ENCODE measurements around the gene DNLZ. TPM values are rescaled to one million over a fixed set of nuclear protein-coding genes. Genes with fewer than 3 reads are reported as not detected.

Gene DNLZ
- total RNA-seq, 1 donor from 2014 or later: 15.5 TPM

DNA sequence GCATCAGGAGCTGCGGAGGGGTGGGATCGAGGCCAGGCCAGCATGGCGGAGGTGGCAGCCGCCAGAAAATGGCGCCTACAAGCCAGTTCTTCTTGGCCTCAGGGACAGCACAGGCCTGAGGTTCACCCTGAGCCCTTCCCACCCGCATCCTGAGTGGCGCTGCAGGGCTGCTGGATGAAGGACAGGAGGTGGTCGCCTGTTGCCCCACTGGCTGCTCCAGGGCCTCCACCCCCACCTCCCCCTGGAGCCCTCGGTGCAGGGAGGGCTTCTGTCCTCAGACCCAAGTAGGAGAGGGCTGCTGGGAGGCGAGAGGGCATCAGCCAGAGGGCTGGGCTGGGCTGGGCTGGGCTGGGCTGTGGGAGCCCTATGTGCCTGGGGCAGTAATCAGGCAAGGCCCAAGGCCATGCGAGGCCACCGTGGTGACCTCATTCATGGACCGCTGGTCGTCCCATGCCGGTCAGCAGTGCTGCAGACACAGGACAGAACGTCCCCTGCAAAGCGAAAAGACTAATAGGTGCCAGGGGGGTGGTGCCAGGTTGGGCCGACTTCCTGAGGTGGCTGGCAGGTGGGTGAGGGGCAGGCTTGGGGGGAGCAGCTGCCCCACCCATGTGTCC lies 22.4 kb downstream of the DNLZ start:
- intact Hi-C loops (cut with DNase I): no loop called here
- H3K27me3 ChIP-seq: no peaks in the 10 kb centered on the region
- H3K27ac ChIP-seq: no peak overlapping the region

DNA sequence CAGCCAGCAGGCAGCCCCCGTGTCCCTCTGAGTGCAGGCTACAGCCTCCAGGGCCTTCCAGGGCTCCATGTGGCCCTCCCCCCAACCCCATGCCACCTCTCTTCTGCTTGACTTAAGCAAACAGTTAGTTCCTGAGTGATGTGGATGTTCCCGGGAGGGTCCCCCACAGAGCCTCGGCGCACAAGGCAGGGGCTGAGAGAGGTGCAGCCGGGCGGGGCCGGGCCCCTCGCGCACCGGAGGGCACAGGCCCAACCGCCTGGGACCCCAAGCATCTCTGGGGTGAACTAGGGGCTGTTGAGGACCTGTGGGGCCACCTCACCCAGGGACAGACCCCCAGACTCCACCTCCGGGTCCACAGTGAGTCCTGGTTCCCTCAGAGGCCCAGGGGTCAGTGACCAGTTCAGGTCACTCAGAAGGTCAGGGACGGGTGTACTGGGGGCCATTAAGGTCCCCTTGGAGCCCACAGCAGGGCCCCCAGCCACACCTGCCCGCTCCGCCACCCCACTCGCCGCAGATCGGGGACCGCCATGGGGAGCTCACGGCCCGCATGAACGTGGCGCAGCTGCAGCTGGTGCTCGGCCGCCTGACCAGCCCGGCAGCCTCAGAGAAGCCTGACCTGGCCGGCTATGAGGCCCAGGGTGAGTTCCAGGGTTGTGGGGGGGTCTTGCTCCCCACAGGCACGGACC lies 23.0 kb downstream of the DNLZ start:
- DNase-seq: no peak

More for the DNA sequence above, 22.4 kb downstream of the DNLZ start:
- ATAC-seq: no peak
- H3K9me3 ChIP-seq: no peaks in the 10 kb centered on the region
- no peaks in the 10 kb centered on the region for H3K36me3 ChIP-seq
- no peak overlapping the region for H3K4me3 ChIP-seq
- peaks cover 20% of the 10 kb centered on the region for H3K4me1 ChIP-seq
- TF ChIP-seq, protein P1, sequence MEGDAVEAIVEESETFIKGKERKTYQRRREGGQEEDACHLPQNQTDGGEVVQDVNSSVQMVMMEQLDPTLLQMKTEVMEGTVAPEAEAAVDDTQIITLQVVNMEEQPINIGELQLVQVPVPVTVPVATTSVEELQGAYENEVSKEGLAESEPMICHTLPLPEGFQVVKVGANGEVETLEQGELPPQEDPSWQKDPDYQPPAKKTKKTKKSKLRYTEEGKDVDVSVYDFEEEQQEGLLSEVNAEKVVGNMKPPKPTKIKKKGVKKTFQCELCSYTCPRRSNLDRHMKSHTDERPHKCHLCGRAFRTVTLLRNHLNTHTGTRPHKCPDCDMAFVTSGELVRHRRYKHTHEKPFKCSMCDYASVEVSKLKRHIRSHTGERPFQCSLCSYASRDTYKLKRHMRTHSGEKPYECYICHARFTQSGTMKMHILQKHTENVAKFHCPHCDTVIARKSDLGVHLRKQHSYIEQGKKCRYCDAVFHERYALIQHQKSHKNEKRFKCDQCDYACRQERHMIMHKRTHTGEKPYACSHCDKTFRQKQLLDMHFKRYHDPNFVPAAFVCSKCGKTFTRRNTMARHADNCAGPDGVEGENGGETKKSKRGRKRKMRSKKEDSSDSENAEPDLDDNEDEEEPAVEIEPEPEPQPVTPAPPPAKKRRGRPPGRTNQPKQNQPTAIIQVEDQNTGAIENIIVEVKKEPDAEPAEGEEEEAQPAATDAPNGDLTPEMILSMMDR (IDR thresholded peaks at IDR 0.05): no peak
- no peak for DNase-seq

DNA sequence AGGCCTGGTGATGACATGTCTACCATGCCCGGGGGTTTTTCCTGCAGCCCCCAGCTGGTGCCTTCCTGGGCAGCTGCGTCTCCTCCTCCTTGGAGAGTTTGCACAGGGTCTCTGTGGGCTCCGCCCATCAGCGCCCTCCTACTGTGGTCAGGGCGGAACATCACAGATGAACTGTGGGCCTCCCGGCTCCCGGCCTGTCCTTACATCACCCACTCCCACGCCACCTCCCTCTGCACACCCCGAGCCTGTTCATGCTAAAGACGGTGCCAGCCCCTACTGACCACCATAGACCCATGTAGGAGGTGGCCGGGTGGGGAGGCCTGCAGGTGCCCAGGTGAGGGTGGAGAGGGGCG lies 23.6 kb downstream of the DNLZ start:
- intact Hi-C loops (cut with DNase I): no loop called here
- H3K4me3 ChIP-seq: no peak overlapping the region
- no peaks in the 10 kb centered on the region for H3K27me3 ChIP-seq
- DNase-seq: no peak
- H3K9me3 ChIP-seq: no peaks in the 10 kb centered on the region
- peaks cover 16% of the 10 kb centered on the region for H3K4me1 ChIP-seq
- H3K36me3 ChIP-seq: no peaks in the 10 kb centered on the region
- H3K27ac ChIP-seq: no peak overlapping the region
- no peak for ATAC-seq
- TF ChIP-seq, protein P1 (IDR thresholded peaks at IDR 0.05): no peak

More for the DNA sequence above, 23.0 kb downstream of the DNLZ start:
- intact Hi-C loops (cut with DNase I): no loop called here
- Histone ChIP-seq H3K9me3 (no peaks in the 10 kb centered on the region), H3K36me3 (no peaks in the 10 kb centered on the region), H3K4me3 (no peak overlapping the region), H3K4me1 (peaks cover 17% of the 10 kb centered on the region), H3K27ac (no peak overlapping the region), H3K27me3 (no peaks in the 10 kb centered on the region)
- TF ChIP-seq, protein P1 (IDR thresholded peaks at IDR 0.05): no peak
- ATAC-seq: no peak

DNA sequence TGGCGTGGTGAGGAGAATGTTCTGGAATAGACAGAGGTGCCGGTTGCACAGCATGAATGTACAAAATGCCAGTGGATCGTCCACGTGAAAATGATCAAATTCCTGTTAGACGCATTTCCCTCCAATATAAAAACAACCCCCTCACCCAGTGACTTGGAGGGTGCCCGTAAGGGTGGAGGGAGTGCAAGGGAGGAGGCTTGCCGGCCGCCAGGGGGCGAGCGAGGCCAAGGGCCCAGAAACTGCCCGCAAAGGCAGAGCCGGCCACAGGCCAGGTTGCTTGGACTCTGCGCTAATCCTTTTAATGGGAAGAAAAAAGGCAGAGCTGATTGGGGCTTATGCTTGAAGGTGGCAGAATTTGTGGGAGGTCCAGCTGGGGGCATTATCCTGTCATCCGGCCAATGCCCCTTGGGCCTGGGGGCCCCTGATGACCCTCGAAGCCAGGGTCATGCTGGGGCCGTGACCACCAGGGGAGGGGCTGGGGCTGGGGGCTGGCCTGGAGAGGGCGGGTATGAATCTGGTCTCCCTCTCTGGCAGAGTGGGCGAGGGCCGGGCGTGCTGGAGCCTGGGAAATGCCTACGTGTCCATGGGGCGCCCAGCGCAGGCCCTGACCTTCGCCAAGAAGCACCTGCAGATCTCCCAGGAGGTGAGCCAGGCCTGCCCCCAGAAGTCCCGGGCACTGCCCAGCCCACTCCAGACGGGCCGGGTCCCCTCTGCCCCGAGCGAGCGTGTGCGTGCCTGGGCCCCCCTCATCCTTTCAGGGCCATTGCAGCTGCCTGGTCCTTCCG lies 24.2 kb downstream of the DNLZ start:
- H3K4me3 ChIP-seq: no peak overlapping the region
- no peaks in the 10 kb centered on the region for H3K27me3 ChIP-seq
- H3K36me3 ChIP-seq: no peaks in the 10 kb centered on the region
- H3K9me3 ChIP-seq: no peaks in the 10 kb centered on the region
- TF ChIP-seq, protein P1 (IDR thresholded peaks at IDR 0.05): peak; percentile 87
- intact Hi-C loops (cut with DNase I): no loop called here
- no peak overlapping the region for H3K27ac ChIP-seq
- ATAC-seq: peak; percentile 74
- H3K4me1 ChIP-seq: peaks cover 11% of the 10 kb centered on the region
- peak; percentile 90 for DNase-seq

DNA sequence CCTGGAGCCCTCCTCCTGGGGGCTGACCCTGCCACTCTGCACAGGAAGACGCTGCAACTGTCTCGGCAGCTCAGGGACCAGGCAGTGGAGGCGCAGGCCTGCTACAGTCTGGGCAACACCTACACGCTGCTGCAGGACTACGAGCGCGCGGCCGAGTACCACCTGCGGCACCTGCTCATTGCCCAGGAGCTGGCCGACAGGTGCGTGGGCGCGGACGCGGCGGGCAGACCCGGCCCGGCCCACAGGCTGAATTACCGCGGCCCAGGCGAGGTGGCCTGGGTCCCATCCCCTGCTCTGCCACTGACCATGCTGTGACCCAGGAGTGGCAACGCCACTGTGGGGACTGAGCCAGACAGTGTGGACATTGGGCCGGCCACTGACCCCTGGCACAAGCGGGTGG lies 25.0 kb downstream of the DNLZ start:
- TF ChIP-seq, protein P1 (IDR thresholded peaks at IDR 0.05): no peak
- DNase-seq: no peak
- Histone ChIP-seq H3K9me3 (no peaks in the 10 kb centered on the region), H3K27ac (no peak overlapping the region), H3K4me1 (peaks cover 11% of the 10 kb centered on the region), H3K4me3 (no peak overlapping the region), H3K27me3 (no peaks in the 10 kb centered on the region), H3K36me3 (no peaks in the 10 kb centered on the region)
- ATAC-seq: no peak
- intact Hi-C loops (cut with DNase I): no loop called here
